Gastrocnemius medialis (tissue), 4 donors: ENCODE results near the gene BSN.

Experiments
- CTCF ChIP-seq, 5 experiments: fragments of 450-650 bp in 3 of 5; fragments of 200-600 bp in 2 of 5; sonication (generic) in 2 of 5; IDR thresholded peaks in 4 of 5; conservative IDR thresholded peaks in 1 of 5; 1 replicate in 4 of 5; 2 replicates in 1 of 5; pipeline ENCODE4 v1.5.1; 2016 to 2019; ENCODE audit warnings: antibody characterized with exemption in 5 of 5, mild to moderate bottlenecking in 3 of 5, moderate library complexity in 3 of 5
- POLR2A ChIP-seq, 2 donors: fragments of 450-650 bp; IDR thresholded peaks; one replicate each; pipeline ENCODE4 v1.6.1; 2017; ENCODE audit warnings: antibody characterized with exemption in 2 of 2, mild to moderate bottlenecking in 2 of 2, moderate library complexity in 2 of 2

- TF ChIP-seq CTCF (IDR thresholded peaks at IDR 0.05 in 4 of 5, conservative IDR thresholded peaks at IDR 0.05 in 1 of 5) (no peak), POLR2A (IDR thresholded peaks at IDR 0.05) (no peak)
Observed at GRCh38 chr3:49668861-49669260, 114.6 kb downstream of the BSN start.
